Stimulated activated CD8-positive, alpha-beta memory T cell treated with anti-CD3 and anti-CD28 coated beads, Interleukin-2, amount 100 ng/mL, for 48 hours (primary cell): Measurements from ENCODE around the gene GLIPR2.
A peak's percentile ranks its signal among the peaks of the same experiment; 100 is the strongest.
"Not testable (repeated sequence)": the region's sequence is repeated elsewhere in the genome, so short reads cannot be mapped to it uniquely, and the experiment has no call there.

Source experiments
- DNase-seq, 2 donors: peaks; one replicate each; pipeline ENCODE4 v3.0.0-alpha.2; 2020; ENCODE audit warnings: low read depth in 2 of 2

Gene GLIPR2

DNA sequence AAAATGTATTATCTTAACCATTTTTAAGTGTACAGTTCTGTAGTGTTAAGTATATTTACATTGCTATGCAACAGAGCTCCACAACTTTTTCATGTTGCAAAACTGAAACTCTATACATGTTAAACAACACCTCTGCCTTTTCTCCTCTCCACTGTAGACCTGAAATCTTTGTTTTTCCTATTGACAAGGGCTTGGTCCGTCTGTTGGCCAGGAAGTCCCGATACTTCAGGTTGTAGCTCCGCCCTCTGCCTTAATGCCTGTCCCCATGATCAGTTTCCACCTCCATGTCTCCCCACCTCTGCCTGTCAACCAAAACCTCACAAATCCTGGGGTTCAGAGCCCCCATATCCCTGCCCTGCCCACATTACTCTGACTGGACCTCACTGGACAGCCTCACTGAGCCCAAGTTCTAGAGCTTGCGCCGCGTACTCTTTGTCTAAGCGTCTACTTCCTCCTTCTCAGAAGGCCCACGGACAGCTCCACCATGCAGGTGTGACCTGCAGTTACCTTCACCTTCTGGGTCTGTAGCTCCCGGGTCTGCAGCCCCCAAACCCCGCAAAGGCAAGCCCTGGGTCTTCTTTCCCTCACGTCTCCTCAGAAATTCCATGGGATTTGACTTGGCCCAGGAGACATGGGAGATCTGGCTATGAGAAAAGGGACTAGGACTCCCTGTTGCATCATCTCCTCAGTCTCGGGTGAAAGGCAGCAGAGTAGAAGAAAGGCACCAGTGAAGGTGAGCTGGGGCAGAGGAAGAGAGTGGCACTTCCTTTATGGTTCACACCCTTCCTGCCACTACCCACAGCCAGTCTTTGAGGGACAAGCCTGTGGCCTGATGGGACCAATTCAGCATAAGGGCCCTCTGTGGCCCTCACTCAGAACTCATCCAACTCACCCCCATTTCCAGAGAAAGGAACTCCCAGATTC is 8.0 kb downstream of the GLIPR2 start:
- DNase-seq: no peak

DNA sequence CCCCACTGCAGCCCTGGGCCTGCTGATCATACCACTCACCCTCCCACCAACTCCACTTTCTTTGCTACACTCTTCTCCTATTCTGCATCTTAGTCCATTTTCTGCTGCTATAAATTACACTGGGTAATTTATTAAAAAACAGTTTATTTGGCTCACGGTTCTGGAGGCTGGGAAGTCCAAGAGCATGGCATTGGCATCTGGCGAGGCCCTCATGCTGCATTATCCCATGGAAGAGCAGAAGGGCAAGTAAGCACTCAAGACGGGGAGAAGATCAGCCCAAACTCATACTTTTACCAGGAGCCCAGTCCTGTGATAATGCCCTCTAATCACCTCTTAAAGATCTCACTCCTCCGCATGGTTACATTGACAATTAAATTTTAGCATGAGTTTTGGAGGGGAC is 9.4 kb downstream of the GLIPR2 start:
- no peak for DNase-seq

DNA sequence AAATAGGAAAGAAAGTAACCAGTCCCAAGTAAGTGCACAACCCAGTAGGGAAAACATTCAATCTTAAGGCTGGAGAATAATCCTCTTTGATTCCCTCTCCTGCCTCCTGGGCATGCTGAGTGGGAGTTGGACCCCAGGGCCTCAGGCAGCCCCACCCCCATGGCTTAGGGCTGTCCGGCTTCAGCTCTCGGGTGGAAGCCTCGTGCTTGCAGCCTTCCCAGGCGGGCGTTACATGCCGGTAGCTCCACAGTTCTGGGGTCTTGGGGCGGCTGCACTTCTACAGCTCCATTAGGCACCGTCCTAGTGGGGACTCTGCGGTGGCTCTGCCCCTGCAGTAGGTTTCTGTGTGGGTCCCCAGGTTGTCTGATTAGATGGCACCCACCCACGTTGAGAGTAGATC is 10.1 kb downstream of the GLIPR2 start:
- DNase-seq: no peak

DNA sequence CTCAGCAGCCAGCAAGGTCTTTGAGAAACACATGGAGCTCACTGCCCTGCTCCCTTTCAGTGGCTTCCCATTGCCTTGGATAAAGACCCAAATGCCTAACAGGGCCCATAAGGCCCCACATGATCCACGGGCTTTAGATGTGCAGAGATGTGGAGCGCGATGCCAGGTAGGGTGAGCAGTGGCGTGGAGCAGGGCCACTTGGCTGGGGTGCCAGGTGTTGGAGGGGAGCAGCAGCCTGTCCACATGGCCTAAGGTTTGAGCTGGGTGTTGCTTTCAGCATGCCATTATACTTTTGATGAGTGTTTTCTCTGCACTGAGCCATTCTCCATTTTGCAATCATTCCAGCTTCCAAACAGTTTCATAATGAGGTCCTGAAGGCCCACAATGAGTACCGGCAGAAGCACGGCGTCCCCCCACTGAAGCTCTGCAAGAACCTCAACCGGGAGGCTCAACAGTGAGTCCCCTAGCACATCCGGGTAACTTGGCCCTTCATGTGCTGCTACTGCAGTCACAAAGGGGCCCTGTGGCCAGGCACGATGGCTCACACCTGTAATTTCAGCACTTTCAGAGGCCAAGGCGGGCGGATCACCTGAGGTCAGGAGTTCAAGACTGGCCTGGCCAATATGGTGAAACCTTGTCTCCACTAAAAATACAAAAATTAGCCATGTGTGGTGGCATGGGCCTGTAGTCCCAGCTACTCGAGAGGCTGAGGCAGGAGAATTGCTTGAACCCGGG is 11.1 kb downstream of the GLIPR2 start:
- no peak for DNase-seq

DNA sequence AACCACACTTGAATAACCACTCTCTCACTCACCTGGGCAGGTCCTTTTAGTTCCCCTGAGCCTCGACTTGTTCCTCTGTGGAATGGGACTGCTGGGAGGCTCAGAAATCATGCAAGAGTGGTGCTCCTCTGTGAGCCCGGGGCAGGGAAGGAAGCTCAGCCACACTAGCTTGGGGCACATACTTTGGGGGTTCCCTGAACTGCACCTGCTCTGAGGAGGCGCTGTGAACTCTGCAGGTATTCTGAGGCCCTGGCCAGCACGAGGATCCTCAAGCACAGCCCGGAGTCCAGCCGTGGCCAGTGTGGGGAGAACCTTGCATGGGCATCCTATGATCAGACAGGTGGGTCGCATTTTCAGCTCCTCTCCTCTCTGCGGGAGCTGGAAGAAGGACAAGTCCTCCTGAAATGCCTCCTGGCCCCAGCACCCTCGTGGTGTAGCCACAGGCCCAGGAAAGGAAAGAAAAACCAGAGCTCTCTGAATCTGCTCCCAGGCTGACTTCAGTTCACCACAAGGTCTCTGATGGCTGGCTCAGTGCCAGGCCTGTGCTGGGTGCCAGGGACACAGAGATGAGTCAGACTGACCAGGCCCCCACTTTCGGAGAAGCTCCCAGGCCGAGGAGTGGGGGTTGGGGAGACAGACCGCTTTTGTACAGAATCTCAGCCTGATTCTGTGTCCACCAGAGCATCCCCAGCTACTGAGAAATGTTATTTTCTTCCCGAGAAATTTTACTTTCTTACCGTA is 11.9 kb downstream of the GLIPR2 start:
- peak; percentile 73 to 81 for DNase-seq

DNA sequence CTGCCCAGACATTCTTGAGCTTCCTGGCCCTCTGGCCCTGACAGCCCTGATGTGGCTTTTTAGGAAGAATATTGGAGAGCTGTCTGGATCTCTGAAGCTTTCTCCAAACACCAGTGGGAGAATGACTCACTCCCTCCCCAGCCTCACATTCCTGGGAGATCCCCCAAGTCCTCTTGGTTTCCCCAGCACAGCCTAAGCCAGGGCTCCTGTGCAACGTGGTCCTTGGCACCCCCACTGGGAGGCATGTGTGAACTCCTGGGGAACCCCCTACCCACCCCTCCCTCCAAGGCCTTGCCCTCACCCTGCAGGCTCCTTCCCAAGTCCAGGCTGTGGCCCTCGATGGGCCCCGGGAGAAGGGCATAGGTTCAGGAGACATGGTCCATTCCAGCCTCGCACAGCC is 12.7 kb downstream of the GLIPR2 start:
- DNase-seq: no peak

DNA sequence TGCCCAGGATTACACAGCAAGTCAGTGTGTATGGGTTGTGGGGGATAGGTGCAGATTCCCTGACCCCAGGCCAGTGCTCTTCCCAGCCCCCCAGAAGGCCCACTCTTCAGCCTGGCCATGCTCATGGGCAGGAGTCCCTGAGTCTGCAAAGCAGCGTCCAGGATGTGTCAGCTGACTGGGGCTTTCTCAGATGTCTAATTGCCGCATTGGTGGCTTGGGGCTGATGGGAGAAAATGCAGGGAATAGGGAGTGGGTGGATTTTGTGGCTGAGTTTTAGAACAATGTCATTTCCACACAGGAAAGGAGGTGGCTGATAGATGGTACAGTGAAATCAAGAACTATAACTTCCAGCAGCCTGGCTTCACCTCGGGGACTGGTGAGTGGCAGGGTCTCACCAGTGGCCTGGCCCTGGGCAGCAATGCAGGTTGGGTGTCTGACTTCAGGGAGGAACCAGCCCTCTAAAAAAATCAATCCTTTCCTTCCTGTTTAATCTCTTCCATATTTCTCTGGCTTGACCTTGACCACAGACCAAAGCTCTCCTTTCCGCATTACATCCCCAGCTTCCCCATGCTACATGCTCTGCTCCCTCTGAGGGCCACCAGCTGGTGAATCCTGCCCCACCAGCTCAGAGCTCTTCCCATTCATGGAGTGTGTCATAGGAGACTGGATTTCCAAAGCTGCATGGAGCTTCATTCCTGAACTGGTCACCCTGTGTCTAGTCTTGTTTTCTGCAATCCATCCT is 14.2 kb downstream of the GLIPR2 start:
- no peak for DNase-seq

DNA sequence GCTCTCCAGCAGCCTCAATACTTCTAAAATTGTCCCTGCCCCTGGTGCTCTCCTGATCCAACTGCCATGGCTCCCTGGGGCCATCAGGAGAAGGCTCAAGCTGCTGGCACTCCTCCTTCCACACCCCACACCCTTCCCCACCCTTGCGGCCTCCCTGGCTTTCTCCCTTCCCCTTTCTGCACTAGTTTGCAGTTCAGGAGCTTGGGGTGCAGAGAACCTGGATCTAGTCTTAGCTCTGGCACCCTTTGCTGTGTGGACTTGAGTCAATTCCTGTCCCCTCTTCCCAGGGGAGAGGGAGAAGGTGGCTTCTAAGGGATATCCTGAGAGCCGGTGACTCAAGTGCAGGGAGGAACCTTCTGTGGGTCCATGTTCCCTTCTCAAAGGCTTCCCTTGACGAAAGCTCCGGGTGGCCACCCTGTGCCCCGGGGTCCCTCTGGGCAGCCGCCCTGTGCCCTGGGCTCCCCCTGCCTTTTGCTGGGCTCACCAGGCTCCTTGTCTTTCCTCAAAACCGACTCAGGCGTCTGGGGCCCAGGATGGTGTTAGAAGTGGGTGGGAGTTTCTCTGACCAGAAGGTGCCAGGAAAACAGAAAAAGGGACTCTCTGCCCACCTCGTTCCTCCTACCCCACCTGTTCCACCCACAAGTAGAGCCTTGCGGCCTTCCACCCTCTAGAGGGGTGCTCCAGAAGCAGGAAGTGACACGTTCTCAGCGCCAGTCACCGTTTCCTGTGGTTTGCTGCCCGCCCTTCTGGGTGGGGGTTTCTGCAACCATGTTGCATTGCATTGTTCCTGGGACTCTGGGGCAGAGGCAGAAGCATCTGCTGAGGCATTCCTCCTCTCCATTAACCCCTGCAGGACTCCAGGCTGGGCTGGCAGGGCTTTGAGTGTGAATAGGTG is 15.0 kb downstream of the GLIPR2 start:
- peak; percentile 73 to 83 for DNase-seq

DNA sequence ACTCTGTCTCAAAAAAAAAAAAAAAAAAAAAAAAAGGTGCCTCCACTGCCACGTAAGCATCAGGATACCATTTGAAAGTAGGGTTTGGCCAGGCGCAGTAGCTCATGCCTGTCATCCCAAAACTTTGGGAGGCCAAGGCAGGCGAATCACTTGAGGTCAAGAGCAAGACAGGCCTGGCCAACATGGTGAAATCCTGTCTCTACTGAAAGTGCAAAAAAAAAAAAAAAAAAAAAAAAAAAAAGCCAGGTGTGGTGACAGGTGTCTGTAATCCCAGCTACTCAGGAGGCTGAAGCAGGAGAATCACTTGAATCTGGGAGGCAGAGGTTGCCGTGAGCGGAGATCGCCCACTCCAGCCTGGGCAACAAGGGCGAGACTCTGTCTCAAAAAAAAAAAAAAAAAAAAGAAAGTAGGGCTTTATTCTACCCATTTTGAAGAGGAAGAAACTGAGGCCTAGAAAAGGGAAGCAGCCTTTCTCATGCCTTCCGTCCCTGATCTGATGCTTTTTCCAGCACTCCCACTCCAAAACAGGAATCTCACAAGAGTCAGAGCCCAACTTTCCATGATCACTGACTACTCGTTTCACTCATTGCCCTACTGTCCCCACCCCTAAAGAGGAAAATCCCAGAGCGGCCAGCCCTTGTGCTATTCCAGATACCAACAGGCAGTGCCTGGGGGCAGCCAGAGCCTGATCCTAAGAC is 16.4 kb downstream of the GLIPR2 start:
- DNase-seq: no peak

DNA sequence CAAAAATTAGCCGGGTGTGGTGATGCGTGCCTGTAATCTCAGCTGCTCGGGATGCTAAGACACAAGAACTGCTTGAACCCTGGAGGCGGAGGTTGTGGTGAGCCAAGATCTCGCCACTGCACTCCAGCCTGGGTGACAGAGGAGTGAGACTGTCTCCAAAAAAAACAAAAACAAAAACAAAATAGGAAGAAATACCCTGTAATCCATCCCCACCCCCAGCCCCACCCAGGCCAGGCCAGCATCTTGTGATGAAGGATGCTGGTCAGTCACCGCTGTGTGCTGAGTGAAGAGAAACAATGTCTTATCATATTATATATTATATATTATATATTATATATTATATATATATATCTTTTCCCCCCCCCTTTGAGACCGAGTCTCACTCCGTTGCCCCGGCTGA is 17.2 kb downstream of the GLIPR2 start:
- no peak for DNase-seq

DNA sequence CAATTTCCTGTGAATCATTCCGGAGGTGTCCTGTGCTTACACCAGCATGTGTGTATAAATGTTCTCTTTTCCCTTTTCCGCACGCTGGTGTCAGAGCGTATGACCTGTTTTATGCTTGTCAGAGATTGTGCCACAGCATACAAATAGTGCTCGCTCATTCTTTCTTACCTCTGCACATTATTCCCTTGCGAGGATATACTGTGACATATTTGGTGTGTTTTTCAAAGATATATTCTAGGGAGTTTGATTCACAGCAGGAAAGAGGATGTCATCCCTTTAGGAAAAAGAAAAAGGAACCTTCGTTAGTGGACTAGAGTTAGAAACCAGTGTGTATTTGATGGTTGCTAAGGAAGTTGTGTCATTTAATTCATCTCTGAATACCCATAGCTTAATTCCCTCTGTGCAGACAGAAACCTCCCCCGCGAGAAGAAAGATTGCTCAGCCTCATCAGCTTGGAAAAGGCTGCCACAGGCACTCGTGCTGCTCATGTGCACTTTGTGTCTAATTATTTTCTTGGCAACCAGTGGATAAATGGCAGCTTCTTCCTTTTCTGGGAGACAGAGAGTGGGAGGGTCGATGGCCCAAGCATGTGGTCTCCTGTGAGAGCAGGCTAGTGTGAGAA is 17.9 kb downstream of the GLIPR2 start:
- DNase-seq: no peak

DNA sequence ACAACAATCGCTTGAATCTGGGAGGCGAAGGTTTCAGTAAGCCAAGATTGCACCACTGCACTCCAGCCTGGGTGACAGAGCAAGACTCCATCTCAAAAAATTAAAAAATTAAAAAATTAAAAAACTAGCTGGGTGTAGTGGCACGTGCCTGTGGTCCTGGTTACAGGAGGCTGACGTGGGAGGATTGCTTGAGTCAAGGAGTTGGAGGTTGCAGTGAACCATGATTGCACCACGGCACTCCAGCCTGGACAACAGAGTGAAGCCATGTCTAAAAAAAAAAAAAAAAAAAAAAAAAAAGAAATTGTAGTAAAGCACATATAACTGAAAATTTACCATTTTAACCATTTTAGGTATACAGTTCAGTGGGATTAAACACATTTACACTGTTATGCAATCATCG is 19.6 kb downstream of the GLIPR2 start:
- no peak for DNase-seq

DNA sequence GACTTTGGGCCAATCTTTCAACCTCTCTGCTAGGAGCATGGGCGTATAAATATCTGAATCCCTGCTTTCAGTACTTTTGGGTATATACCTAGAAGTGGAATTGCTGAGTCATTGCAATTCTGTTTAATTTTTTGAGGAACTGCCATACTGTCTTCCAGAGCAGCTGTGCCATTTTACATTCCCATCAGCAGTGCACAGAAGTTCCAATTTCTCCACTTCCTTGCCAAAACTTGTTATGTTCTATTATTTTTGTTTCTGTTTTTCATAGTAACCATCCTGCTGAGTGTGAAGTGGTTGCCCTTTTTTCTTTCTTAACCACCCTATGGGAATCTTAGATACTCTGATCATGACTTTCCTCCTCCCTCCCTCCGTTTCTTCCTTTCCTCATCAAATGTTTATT is 21.6 kb downstream of the GLIPR2 start:
- no peak for DNase-seq

DNA sequence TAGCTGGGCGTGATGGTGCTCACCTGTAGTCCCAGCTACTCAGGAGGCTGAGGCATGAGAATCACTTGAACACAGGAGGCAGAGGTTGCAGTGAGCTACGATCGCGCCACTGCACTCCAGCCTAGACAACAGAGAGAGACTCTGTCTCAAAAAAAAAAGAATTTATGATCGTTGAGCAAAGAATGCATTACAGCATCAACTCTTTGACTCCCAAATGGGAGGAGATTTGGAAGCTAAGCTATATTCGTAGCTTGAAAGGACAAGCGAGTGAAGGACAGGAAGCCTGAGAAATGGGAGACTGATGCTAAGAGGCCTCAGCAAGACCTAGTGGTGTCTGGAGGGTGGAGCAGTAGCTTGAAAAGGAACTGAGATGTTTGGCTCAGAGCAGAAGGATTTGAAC is 22.4 kb downstream of the GLIPR2 start:
- no peak for DNase-seq

DNA sequence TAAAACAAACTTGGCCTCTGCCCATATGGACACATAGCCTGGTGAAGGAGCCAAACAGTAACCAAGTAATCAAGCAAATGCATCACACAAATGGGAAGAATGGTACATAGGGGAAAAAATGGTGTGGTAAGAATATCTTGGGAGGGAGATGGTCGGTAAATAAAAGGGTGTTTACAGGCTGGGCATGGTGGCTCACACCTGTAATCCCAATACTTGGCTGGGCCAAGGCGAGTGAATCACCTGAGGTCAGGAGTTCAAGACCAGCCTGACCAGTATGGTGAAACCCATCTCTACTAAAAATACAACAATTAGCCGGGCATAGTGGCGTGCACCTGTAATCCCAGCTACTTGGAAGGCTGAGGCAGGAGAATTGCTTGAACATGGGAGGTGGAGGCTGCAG is 23.0 kb downstream of the GLIPR2 start:
- not testable (repeated sequence) for DNase-seq

DNA sequence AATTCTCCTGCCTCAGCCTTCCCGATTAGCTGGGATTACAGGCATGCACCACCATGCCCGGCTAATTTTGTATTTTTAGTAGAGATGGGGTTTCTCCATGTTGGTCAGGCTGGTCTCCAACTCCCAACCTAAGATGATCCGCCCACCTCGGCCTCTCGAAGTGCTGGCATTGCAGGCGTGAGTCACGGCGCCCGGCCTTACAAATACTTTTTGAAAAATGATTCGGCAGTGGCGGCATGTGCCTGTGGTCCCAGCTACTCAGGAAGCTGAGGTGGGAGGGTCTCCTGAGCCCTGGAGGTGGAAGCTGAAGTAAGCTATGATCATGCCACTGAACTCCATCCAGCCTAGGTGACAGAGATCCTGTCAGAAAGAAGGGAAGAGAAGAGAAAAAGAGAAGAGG is 23.6 kb downstream of the GLIPR2 start:
- DNase-seq: not testable (repeated sequence)

DNA sequence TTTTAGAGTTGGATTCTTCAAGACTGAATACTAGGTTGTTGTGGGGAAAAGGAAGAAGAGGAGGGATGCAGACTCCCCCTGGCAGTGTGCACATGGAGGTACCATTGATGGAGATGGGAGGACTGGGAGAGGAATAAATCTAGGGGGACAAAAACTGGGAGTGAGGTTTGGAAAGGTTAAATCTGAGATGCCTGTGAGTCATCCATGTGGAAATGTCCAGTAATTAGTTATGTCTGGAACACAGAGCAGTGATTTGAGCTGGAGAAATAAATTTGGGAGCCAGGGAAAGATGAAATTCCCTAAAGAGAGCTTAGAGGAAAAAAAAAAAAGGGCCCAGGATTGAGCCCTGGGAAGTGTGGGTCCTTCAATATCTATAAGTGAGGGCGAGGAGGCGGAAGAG is 24.7 kb downstream of the GLIPR2 start:
- no peak for DNase-seq

DNA sequence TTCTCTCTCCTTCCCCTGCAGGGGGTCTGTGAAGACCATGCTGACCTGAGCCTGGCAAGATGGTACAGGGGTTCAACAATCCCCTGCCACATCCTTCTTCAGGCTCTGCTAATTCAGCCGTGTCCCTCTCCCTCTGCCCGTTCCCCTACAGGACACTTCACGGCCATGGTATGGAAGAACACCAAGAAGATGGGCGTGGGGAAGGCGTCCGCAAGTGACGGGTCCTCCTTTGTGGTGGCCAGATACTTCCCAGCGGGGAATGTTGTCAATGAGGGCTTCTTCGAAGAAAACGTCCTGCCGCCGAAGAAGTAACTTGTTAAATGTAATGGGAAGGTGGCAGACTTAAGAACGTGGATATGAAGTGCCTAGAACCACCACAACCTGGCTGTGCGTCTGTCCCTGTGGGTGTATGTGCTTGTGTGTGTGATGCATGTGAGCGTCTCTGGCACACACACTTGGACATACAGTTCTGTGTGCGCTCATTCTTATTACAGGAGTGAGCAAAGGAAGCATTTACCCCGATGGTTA is 25.7 kb downstream of the GLIPR2 start:
- no peak for DNase-seq

DNA sequence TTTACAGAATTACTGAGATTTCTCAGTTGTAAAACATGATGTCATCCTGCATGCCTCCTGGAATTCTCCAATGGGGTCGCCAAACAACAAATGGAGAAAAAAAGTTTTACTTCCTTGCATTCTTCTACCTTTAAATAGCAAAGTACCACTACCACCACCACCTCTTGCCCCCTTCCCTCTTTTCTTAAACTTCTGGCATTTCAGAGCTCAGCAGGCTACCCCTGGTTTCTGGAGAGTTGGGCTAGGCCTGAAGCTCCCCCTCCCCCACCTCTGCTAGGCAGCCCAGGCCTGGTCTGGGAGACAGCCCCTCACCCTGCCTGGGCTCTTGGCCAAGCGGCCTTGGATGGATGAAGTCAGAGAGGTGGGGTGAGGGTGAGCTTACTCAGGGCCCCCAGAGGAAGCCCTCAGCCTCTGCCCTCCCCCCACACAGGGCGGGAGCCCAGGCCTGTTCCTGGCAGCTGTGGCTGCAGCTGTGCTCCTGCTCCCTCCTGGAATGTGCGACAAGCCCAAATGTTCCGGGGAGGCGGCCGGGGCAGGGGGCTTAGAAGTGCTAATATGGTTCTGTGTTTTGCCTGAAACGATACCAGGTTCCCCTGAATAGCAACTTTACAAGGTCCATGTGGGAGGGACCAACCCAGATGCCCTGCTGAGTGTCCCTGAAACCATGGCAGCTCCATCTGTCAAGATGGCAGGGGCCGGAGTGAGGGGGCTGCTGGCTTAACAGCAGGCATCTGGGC is 26.7 kb downstream of the GLIPR2 start:
- no peak for DNase-seq
